ENCODE results near the gene MUS81. TPM values are rescaled to one million over a fixed set of nuclear protein-coding genes. Genes with fewer than 3 reads are reported as not detected.

Gene MUS81
- total and polyA plus RNA-seq, 9 of the 15 experiments (the other 6 are each of a cell fraction or from before 2014, with no cell fraction given), result 13.4 to 118 (median 53.7) TPM

GRCh38 chr11:65856689-65857499 is 3.3 kb upstream of the MUS81 start (continued):
- TF ChIP-seq CEBPZ (IDR thresholded peaks at IDR 0.05; ENCODE audit: borderline replicate concordance, low read depth, low read length) (no peak), ZNF57 (CRISPR knock-in tag; IDR thresholded peaks at IDR 0.05) (no peak), PHB2 (IDR thresholded peaks at IDR 0.05; ENCODE audit: low read depth) (no peak), CBX8 (IDR thresholded peaks at IDR 0.05; ENCODE audit: borderline replicate concordance, extremely low read depth, low read depth, low read length, poor library complexity, severe bottlenecking) (no peak), LARP7 (IDR thresholded peaks at IDR 0.05) (no peak), SIRT6 (IDR thresholded peaks at IDR 0.05; ENCODE audit: low read depth, low read length) (no peak), MYBL2 (IDR thresholded peaks at IDR 0.05; ENCODE audit: low read depth) (no peak), MYBL2 (CRISPR knock-in tag; IDR thresholded peaks at IDR 0.05; ENCODE audit: borderline replicate concordance) (no peak), ZNF41 (CRISPR knock-in tag; conservative IDR thresholded peaks at IDR 0.05) (no peak), STAG1 (CRISPR knock-in tag; IDR thresholded peaks at IDR 0.05; ENCODE audit: borderline replicate concordance) (no peak), NRF1 (conservative IDR thresholded peaks at IDR 0.05 in 1 of 2, IDR thresholded peaks at IDR 0.05 in 1 of 2) (peak; percentile 85 to 88), IRF2 (CRISPR knock-in tag; IDR thresholded peaks at IDR 0.05) (no peak), ZNF778 (CRISPR knock-in tag; IDR thresholded peaks at IDR 0.05) (no peak), ZNF280A (IDR thresholded peaks at IDR 0.05; ENCODE audit: low read depth, partially characterized antibody) (no peak), COPS2 (conservative IDR thresholded peaks at IDR 0.05) (no peak), CBX3 (IDR thresholded peaks at IDR 0.05; ENCODE audit: borderline replicate concordance in 1 of 2, low read length in 2 of 2) (no peak), ASH1L (IDR thresholded peaks at IDR 0.05; ENCODE audit: borderline replicate concordance, low read depth, partially characterized antibody) (peak; percentile 39), ZBTB7A (IDR thresholded peaks at IDR 0.05; ENCODE audit: borderline replicate concordance, control insufficient read depth, low read depth, low read length) (no peak; the same call in none of the 2 replicates)
- TF ChIP-seq, protein P1, sequence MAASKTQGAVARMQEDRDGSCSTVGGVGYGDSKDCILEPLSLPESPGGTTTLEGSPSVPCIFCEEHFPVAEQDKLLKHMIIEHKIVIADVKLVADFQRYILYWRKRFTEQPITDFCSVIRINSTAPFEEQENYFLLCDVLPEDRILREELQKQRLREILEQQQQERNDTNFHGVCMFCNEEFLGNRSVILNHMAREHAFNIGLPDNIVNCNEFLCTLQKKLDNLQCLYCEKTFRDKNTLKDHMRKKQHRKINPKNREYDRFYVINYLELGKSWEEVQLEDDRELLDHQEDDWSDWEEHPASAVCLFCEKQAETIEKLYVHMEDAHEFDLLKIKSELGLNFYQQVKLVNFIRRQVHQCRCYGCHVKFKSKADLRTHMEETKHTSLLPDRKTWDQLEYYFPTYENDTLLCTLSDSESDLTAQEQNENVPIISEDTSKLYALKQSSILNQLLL (CRISPR knock-in tag; IDR thresholded peaks at IDR 0.05; ENCODE audit: borderline replicate concordance), result no peak
- TF ChIP-seq, protein P2, sequence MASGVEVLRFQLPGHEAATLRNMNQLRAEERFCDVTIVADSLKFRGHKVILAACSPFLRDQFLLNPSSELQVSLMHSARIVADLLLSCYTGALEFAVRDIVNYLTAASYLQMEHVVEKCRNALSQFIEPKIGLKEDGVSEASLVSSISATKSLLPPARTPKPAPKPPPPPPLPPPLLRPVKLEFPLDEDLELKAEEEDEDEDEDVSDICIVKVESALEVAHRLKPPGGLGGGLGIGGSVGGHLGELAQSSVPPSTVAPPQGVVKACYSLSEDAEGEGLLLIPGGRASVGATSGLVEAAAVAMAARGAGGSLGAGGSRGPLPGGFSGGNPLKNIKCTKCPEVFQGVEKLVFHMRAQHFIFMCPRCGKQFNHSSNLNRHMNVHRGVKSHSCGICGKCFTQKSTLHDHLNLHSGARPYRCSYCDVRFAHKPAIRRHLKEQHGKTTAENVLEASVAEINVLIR (CRISPR knock-in tag; IDR thresholded peaks at IDR 0.05), result no peak
